Stimulated activated effector memory CD8-positive, alpha-beta T cell treated with anti-CD3 and anti-CD28 coated beads, Interleukin-12 subunit alpha, Interleukin-12 subunit beta, amount 100 ng/mL, for 72 hours (primary cell): Measurements from ENCODE around the gene USP14.
"Not testable (repeated sequence)": the region's sequence is repeated elsewhere in the genome, so short reads cannot be mapped to it uniquely, and the experiment has no call there.

Experiments
- ATAC-seq: fragments of 150-1000 bp; cut with Tn5 transposase; 2 replicates; pipeline ENCODE4 v1.10.0; 2021
- DNase-seq, 2 donors: peaks; one replicate each; pipeline ENCODE4 v3.0.0; 2021 to 2022; ENCODE audit warnings: low spot score in 2 of 2
- H3K27ac Mint-ChIP-seq: one replicate; pipeline ENCODE4 v1.8.0; 2022; ENCODE audit warnings: mild to moderate bottlenecking, mixed read lengths
- H3K36me3 Mint-ChIP-seq: one replicate; pipeline ENCODE4 v1.8.0; 2022; ENCODE audit warnings: mild to moderate bottlenecking, mixed read lengths
- H3K4me1 Mint-ChIP-seq: one replicate; pipeline ENCODE4 v1.8.0; 2022; ENCODE audit warnings: mixed read lengths
- H3K4me3 Mint-ChIP-seq: one replicate; pipeline ENCODE4 v1.8.0; 2022; ENCODE audit warnings: mild to moderate bottlenecking, mixed read lengths
- H3K9me3 Mint-ChIP-seq: one replicate; pipeline ENCODE4 v1.8.0; 2022; ENCODE audit warnings: mixed read lengths

USP14 gene

GRCh38 chr18:158128-159036 lies at the start of gene USP14:
USP14 (plus strand) TSS chr18:158557; CDS start chr18:158699, 142 bp downstream.
- Mint-ChIP-seq H3K4me1 (peaks cover 14% of the 10 kb centered on the region), H3K4me3 (peak within 1 kb of the TSS; percentile 82), H3K27ac (peak within 1 kb of the TSS; percentile 93), H3K9me3 (no peaks in the 10 kb centered on the region), H3K36me3 (peaks cover 28% of the 10 kb centered on the region)
- ATAC-seq (peak; percentile 96), DNase-seq (peak; percentile 84 to 96)

DNA sequence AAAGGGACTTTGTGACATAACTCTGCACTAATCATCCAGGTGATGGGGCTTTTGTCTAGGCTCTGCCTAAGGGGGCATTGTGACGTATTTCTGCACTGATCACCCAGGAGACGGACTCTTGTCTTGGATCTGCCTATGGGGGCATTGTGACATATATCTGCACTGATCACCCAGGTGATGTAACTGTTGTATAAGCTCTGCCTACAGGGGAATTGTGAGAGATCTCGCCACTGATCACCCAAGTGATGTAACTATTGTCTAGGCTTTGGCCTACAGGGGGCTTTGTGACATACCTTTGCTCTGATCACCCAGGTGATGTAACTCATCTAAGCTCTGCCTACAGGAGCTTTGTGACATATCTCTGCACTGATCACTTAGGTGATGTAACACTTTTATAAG lies 49.7 kb upstream of the USP14 start:
- H3K27ac Mint-ChIP-seq, H3K4me3 Mint-ChIP-seq, H3K36me3 Mint-ChIP-seq, DNase-seq: not testable (repeated sequence)
- peak; percentile 2 for ATAC-seq
- H3K9me3 Mint-ChIP-seq: peaks cover 14% of the 10 kb centered on the region
- peaks cover 38% of the 10 kb centered on the region for H3K4me1 Mint-ChIP-seq

GRCh38 chr18:109130-109921 lies 49.0 kb upstream of the USP14 start:
- Mint-ChIP-seq H3K4me1 (peaks cover 33% of the 10 kb centered on the region), H3K9me3 (peaks cover 14% of the 10 kb centered on the region)
- DNase-seq (peak in 1 of 2 donors; percentile 52), ATAC-seq (peak; percentile 14)
- H3K36me3 Mint-ChIP-seq, H3K27ac Mint-ChIP-seq, H3K4me3 Mint-ChIP-seq: not testable (repeated sequence)

DNA sequence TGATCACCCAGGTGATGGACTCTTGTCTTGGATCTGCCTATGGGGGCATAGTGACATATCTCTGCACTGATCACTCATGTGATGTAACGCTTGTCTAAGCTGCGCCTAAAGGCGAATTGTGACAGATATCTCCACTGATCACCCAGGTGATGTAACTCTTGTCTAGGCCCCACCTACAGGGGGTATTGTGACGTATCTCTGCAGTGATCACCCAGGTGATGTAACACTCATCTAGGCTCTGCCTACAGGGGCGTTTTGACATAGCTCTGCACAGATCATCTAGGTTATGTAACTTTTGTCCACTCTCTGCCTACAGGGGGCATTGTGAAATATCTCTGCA lies 48.5 kb upstream of the USP14 start:
- DNase-seq: peak; percentile 47 to 81
- not testable (repeated sequence) for H3K27ac Mint-ChIP-seq, ATAC-seq, H3K4me3 Mint-ChIP-seq, H3K36me3 Mint-ChIP-seq
- Mint-ChIP-seq H3K4me1 (peaks cover 32% of the 10 kb centered on the region), H3K9me3 (peaks cover 14% of the 10 kb centered on the region)

- H3K4me3 Mint-ChIP-seq: peak overlapping the region; percentile 69
- peak; percentile 36 to 79 for DNase-seq
- ATAC-seq, H3K36me3 Mint-ChIP-seq: not testable (repeated sequence)
- H3K4me1 Mint-ChIP-seq: peaks cover 32% of the 10 kb centered on the region
- H3K9me3 Mint-ChIP-seq: peaks cover 14% of the 10 kb centered on the region
- peak overlapping the region; percentile 79 for H3K27ac Mint-ChIP-seq
These were observed 47.8 kb upstream of the USP14 start for GRCh38 chr18:110351-111201.

- H3K36me3 Mint-ChIP-seq: peaks cover 6% of the 10 kb centered on the region
- H3K4me3 Mint-ChIP-seq: peak overlapping the region; percentile 69
- peaks cover 32% of the 10 kb centered on the region for H3K4me1 Mint-ChIP-seq
- peak overlapping the region; percentile 79 for H3K27ac Mint-ChIP-seq
- H3K9me3 Mint-ChIP-seq: peaks cover 14% of the 10 kb centered on the region
- ATAC-seq (peak; percentile 14), DNase-seq (peak; percentile 60 to 86)
These were observed 46.9 kb upstream of the USP14 start for GRCh38 chr18:111306-112014.

DNA sequence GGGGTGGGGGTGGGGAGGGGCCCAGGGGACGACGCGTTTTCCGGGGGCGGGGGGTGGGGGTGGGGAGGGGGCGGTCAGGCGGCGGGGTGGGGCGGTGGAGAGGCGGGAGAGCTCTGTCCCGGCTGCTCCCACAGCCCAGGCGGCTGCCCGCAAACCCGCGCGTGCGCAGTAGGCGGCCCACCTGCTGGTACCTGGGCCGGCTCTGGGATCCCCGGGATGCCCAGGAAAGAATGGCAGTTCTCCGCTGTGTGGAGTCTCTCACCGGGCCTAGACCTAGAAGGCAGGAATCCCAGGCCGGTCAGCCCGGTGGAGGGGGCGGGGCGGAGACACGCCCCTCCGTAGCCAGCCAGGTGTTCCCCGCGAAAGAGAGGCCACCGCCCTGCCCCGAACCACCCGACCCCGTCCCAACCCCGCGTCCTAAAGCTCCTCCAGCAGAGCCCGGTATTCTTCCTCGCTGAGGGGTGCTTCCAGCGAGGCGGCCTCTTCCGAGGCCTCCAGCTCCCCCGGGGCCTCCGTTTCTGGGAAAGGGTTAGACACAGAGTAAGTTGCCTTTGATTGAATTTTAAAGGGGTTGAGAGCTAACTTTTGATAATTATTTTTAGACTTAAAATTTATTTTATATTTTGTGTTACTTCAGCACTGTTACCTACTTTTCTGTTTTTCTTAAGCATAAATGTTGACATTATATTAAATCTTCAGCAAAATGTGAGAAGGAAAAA lies 46.2 kb upstream of the USP14 start:
- peaks cover 32% of the 10 kb centered on the region for H3K4me1 Mint-ChIP-seq
- H3K27ac Mint-ChIP-seq, ATAC-seq, H3K36me3 Mint-ChIP-seq: not testable (repeated sequence)
- DNase-seq: peak in 1 of 2 donors; percentile 64
- H3K4me3 Mint-ChIP-seq: peak overlapping the region; percentile 69
- H3K9me3 Mint-ChIP-seq: peaks cover 14% of the 10 kb centered on the region

DNA sequence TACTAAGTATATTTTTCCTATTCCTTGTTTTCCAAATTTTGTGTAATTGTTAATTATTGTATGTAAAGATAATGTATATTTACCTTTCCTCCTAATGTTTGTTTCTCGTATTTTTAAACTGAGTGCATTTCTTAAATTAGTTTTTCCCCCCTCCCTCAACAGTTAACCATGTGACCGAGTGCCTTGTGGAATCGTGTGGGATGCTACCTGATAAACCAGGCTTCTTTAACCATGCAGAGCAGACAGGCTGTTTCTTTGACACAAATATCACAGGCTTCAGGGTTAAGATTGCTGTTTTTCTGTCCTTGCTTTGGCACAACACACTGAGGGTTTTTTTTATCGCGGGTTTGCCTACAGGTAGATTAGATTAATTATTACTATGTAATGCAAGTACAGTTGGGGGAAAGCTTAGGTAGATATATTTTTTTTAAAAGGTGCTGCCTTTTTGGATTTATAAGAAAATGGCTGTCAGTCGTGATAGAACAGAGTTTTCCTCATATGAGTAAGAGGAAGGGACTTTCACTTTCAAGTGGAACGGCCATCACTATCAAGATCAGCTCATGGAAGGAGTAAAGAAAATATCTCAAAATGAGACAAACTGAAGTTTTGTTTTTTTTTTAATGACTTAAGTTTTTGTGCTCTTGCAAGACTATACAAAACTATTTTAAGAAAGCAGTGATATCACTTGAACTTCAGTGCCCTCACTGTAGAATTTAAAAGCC lies 37.7 kb upstream of the USP14 start:
- not testable (repeated sequence) for H3K36me3 Mint-ChIP-seq, H3K4me3 Mint-ChIP-seq, H3K9me3 Mint-ChIP-seq, H3K27ac Mint-ChIP-seq, ATAC-seq, DNase-seq, H3K4me1 Mint-ChIP-seq

DNA sequence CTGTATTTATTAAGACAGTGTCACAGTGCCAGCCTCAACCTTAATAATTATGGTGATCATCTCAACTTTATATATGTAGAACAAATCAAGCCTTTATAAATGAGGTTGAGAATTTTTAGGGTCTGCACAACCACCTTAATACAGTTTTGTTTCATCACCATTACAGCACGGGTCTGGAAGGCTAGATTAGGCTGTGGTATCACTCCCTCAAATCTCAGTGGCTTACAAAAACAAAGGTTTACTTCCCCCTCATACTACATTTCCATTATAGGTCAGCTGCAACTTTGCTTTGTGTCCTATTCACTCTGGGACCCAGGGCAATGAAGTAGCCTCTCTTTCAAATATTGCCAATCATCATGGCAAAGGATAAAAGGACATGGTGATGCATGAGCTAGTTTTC lies 23.3 kb upstream of the USP14 start:
- Mint-ChIP-seq H3K4me1 (no peaks in the 10 kb centered on the region), H3K27ac (no peak overlapping the region), H3K36me3 (no peaks in the 10 kb centered on the region), H3K4me3 (no peak overlapping the region), H3K9me3 (peaks cover 3% of the 10 kb centered on the region)
- no peak for DNase-seq
- ATAC-seq: no peak

- no peak for DNase-seq
- Mint-ChIP-seq H3K9me3 (no peaks in the 10 kb centered on the region), H3K27ac (no peak overlapping the region), H3K36me3 (no peaks in the 10 kb centered on the region), H3K4me3 (no peak overlapping the region), H3K4me1 (no peaks in the 10 kb centered on the region)
- ATAC-seq: peak; percentile 76
These were observed 21.9 kb upstream of the USP14 start for GRCh38 chr18:136433-136832.

GRCh38 chr18:137327-137726 lies 21.0 kb upstream of the USP14 start:
- DNase-seq (no peak), ATAC-seq (no peak)
- Mint-ChIP-seq H3K4me3 (no peak overlapping the region), H3K9me3 (no peaks in the 10 kb centered on the region), H3K4me1 (no peaks in the 10 kb centered on the region), H3K27ac (no peak overlapping the region), H3K36me3 (no peaks in the 10 kb centered on the region)

- ATAC-seq: no peak
- Mint-ChIP-seq H3K36me3 (no peaks in the 10 kb centered on the region), H3K4me3 (no peak overlapping the region), H3K27ac (no peak overlapping the region), H3K4me1 (no peaks in the 10 kb centered on the region), H3K9me3 (no peaks in the 10 kb centered on the region)
- no peak for DNase-seq
These were observed 17.6 kb upstream of the USP14 start for GRCh38 chr18:140670-141266.

DNA sequence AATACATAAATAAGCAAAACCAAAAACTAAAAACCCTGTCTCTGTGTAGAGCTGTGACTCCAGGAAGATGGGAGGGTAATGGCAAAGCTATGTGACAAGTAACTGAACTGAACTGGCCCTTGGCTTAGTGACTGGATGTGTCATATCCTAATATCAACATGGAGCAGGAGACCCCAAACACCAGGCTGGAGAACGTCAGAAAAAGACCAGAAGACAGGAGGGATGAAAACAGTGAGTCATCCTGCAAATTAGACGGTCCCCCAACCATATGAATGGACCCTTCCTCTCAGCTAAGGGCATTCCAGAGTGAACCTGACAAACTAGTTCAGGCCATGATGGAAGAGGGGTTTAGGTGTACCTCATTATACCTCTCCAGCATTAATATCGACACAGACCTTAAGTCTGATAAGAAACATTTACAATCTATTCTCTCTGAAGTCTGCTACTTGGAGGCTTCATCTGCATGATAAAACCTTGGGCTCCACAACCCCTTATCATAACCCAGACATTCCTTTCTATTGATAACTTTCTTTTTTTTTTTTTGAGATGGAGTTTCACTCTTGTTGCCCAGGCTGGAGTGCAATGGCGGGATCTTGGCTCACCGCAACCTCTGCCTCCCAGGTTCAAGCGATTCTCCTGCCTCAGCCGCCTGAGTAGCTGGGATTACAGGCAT lies 15.6 kb upstream of the USP14 start:
- H3K4me3 Mint-ChIP-seq, H3K4me1 Mint-ChIP-seq, H3K9me3 Mint-ChIP-seq, H3K27ac Mint-ChIP-seq, ATAC-seq, H3K36me3 Mint-ChIP-seq, DNase-seq: not testable (repeated sequence)
